GM23338 (cell line): ENCODE data around the gene NVL. TPM values are rescaled to one million over a fixed set of nuclear protein-coding genes. Genes with fewer than 3 reads are reported as not detected.

Experiments used
- ATAC-seq: fragments of 200-7000 bp; cut with Tn5 transposase; 3 replicates; pipeline ENCODE4 v1.9.1; 2020
- DNase-seq: peaks from one replicate; pipeline ENCODE4 v3.0.0-alpha.2; 2015; ENCODE audit warnings: low spot score
- H2AFZ ChIP-seq: fragments of 200-600 bp; sonication (generic); 2 replicates; pipeline ENCODE4 v1.8.0; 2016; ENCODE audit warnings: antibody characterized with exemption, mild to moderate bottlenecking, moderate library complexity
- H3F3A ChIP-seq: fragments of 200-600 bp; sonication (generic); replicated peaks from 2 replicates; pipeline ENCODE4 v1.8.0; 2017; ENCODE audit warnings: antibody characterized with exemption, mixed run types, low read depth
- H3K27ac ChIP-seq: fragments of 200-600 bp; sonication (generic); 2 replicates; pipeline ENCODE4 v1.6.1; 2016; ENCODE audit warnings: low read depth
- H3K27me3 ChIP-seq: fragments of 200-600 bp; sonication (generic); 2 replicates; pipeline ENCODE4 v1.8.0; 2016; ENCODE audit warnings: mild to moderate bottlenecking, mixed run types, moderate library complexity; ENCODE audit not compliant: insufficient read depth
- H3K36me3 ChIP-seq: fragments of 200-600 bp; sonication (generic); 2 replicates; pipeline ENCODE4 v1.8.0; 2016; ENCODE audit warnings: mild to moderate bottlenecking; ENCODE audit not compliant: insufficient read depth
- H3K4me1 ChIP-seq: fragments of 200-600 bp; sonication (generic); 2 replicates; pipeline ENCODE4 v1.8.0; 2016; ENCODE audit warnings: mild to moderate bottlenecking, moderate library complexity; ENCODE audit not compliant: insufficient read depth
- H3K4me2 ChIP-seq: fragments of 200-600 bp; sonication (generic); 2 replicates; pipeline ENCODE4 v1.7.1; 2017; ENCODE audit warnings: mixed run types
- H3K4me3 ChIP-seq: fragments of 200-600 bp; sonication (generic); 2 replicates; pipeline ENCODE4 v1.6.1; 2016; ENCODE audit warnings: mixed run types
- H3K79me2 ChIP-seq: fragments of 200-600 bp; sonication (generic); replicated peaks from 2 replicates; pipeline ENCODE4 v1.8.0; 2017; ENCODE audit warnings: mild to moderate bottlenecking; ENCODE audit not compliant: insufficient read depth
- H3K9me2 ChIP-seq: fragments of 200-600 bp; sonication (generic); 2 replicates; pipeline ENCODE4 v1.8.0; 2017; ENCODE audit not compliant: insufficient read depth
- H4K20me1 ChIP-seq: fragments of 200-600 bp; sonication (generic); replicated peaks from 2 replicates; pipeline ENCODE4 v1.8.0; 2017; ENCODE audit warnings: mild to moderate bottlenecking; ENCODE audit not compliant: insufficient read depth
- H3K27ac Mint-ChIP-seq: 2 replicates; pipeline ENCODE4 v1.8.0; 2020; ENCODE audit warnings: inconsistent platforms, mild to moderate bottlenecking, moderate library complexity, mixed read lengths
- H3K27me3 Mint-ChIP-seq: 3 replicates; pipeline ENCODE4 v1.8.0; 2022; ENCODE audit warnings: low read depth, mild to moderate bottlenecking, moderate library complexity, mixed read lengths, inconsistent platforms; ENCODE audit not compliant: insufficient read depth, poor library complexity
- H3K36me3 Mint-ChIP-seq: 3 replicates; pipeline ENCODE4 v1.8.0; 2021; ENCODE audit warnings: low read depth, mild to moderate bottlenecking, inconsistent platforms, moderate library complexity, mixed read lengths
- H3K4me1 Mint-ChIP-seq: 3 replicates; pipeline ENCODE4 v1.8.0; 2020; ENCODE audit warnings: mild to moderate bottlenecking, inconsistent platforms, mixed read lengths
- H3K4me3 Mint-ChIP-seq: 3 replicates; pipeline ENCODE4 v1.8.0; 2021; ENCODE audit warnings: moderate library complexity, mild to moderate bottlenecking, inconsistent platforms, mixed read lengths
- H3K9me3 Mint-ChIP-seq: 3 replicates; pipeline ENCODE4 v1.8.0; 2020; ENCODE audit warnings: moderate library complexity, mild to moderate bottlenecking, inconsistent platforms, mixed read lengths
- ETS1 ChIP-seq: IDR thresholded peaks from 2 replicates; pipeline ENCODE4 v1.6.1; 2016; ENCODE audit warnings: antibody characterized with exemption
- EZH2 ChIP-seq: fragments of 200-600 bp; sonication (generic); IDR thresholded peaks from one replicate; pipeline ENCODE4 v1.8.0; 2017; ENCODE audit warnings: antibody characterized with exemption, mild to moderate bottlenecking, low read depth; ENCODE audit not compliant: unreplicated experiment
- NANOG ChIP-seq: IDR thresholded peaks from 2 replicates; pipeline ENCODE4 v1.6.1; 2016; ENCODE audit warnings: antibody characterized with exemption, borderline replicate concordance
- POLR2AphosphoS5 ChIP-seq: IDR thresholded peaks from 2 replicates; pipeline ENCODE4 v1.6.1; 2016; ENCODE audit warnings: antibody characterized with exemption, low read depth
- REST ChIP-seq: IDR thresholded peaks from one replicate; pipeline ENCODE4 v1.6.1; 2018; ENCODE audit warnings: antibody characterized with exemption; ENCODE audit not compliant: unreplicated experiment
- ZNF331 ChIP-seq: fragments of 250-450 bp; sonication (Bioruptor Pico); IDR thresholded peaks from 2 replicates; pipeline ENCODE4 v1.5.0; 2020; ENCODE audit warnings: low read depth, mild to moderate bottlenecking, moderate library complexity
- polyA plus RNA-seq: library from polyadenylated mRNA; unstranded; fragments of >200 nt; fragmentation: Nextera tagmentation; extraction: Ambion mirVana; gene quantifications from 2 replicates; pipeline ENCODE4 v1.2.1, GENCODE V29; 2016
- total RNA-seq: library from RNA; depleted of rRNA; stranded (reverse); fragments of >200 nt; shearing (Covaris generic); gene quantifications from 2 replicates; pipeline ENCODE4 v1.2.3, GENCODE V29; 2014
- TF ChIP-seq, protein P1 (sequence below): fragments of 250-450 bp; sonication (Bioruptor Pico); IDR thresholded peaks from 2 replicates; pipeline ENCODE4 v1.5.0; 2020; ENCODE audit warnings: mild to moderate bottlenecking, moderate library complexity
- TF ChIP-seq, protein P2 (sequence below), 2 experiments: fragments of 200-600 bp in 1 of 2; sonication (generic) in 1 of 2; conservative IDR thresholded peaks; 2 replicates each; pipeline versions ENCODE4 v1.5.1 to v1.6.1; 2016 to 2017; ENCODE audit warnings: antibody characterized with exemption in 2 of 2, low read depth in 2 of 2, mild to moderate bottlenecking in 2 of 2, moderate library complexity in 1 of 2

The NVL gene
- total and polyA plus RNA-seq, 2 experiments from 2014 or later, result 44.4 to 71.7 TPM

GRCh38 chr1:224273641-224274040 is 56.3 kb downstream of the NVL start:
- Histone ChIP-seq H3K27ac (no peak overlapping the region), H3F3A (no peaks in the 10 kb centered on the region), H3K4me2 (no peak overlapping the region), H3K4me3 (no peak overlapping the region), H3K27me3 (no peaks in the 10 kb centered on the region), H3K9me2 (no peaks in the 10 kb centered on the region), H3K36me3 (peaks cover 12% of the 10 kb centered on the region; the same call in 1 of the 2 replicates), H3K4me1 (no peaks in the 10 kb centered on the region), H4K20me1 (no peaks in the 10 kb centered on the region), H3K79me2 (no peaks in the 10 kb centered on the region), H2AFZ (no peak overlapping the region)
- no peak for DNase-seq
- Mint-ChIP-seq H3K36me3 (peaks cover 45% of the 10 kb centered on the region), H3K27ac (no peak overlapping the region; the same call in 1 of the 2 replicates), H3K4me3 (no peak overlapping the region), H3K4me1 (no peaks in the 10 kb centered on the region), H3K27me3 (peaks cover 2% of the 10 kb centered on the region), H3K9me3 (no peaks in the 10 kb centered on the region)
- no peak for ATAC-seq
- no peak for TF ChIP-seq EZH2
- TF ChIP-seq POLR2AphosphoS5, result no peak
- TF ChIP-seq NANOG, result no peak
- TF ChIP-seq REST, result no peak

DNA sequence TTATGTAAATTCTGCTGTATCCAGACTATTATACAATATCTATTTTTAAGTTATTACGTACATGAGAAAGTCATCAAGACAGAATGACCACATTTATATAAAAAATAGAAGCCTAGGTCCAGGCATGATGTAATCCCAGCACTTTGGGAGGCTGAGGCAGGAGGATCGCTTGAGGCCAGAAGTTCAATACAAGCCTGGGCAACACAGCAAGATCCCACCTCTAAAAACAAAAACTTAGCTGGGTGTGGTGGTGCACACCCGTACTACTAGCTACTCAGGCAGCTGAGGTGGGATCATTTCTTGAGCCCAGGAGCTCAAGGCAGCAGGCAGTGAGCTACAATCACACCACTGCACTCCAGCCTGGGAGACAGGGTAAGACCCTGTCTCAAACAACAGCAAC is 58.9 kb downstream of the NVL start:
- no peak overlapping the region for H2AFZ ChIP-seq
- TF ChIP-seq NANOG, result no peak
- TF ChIP-seq POLR2AphosphoS5, result no peak
- TF ChIP-seq, protein P1, sequence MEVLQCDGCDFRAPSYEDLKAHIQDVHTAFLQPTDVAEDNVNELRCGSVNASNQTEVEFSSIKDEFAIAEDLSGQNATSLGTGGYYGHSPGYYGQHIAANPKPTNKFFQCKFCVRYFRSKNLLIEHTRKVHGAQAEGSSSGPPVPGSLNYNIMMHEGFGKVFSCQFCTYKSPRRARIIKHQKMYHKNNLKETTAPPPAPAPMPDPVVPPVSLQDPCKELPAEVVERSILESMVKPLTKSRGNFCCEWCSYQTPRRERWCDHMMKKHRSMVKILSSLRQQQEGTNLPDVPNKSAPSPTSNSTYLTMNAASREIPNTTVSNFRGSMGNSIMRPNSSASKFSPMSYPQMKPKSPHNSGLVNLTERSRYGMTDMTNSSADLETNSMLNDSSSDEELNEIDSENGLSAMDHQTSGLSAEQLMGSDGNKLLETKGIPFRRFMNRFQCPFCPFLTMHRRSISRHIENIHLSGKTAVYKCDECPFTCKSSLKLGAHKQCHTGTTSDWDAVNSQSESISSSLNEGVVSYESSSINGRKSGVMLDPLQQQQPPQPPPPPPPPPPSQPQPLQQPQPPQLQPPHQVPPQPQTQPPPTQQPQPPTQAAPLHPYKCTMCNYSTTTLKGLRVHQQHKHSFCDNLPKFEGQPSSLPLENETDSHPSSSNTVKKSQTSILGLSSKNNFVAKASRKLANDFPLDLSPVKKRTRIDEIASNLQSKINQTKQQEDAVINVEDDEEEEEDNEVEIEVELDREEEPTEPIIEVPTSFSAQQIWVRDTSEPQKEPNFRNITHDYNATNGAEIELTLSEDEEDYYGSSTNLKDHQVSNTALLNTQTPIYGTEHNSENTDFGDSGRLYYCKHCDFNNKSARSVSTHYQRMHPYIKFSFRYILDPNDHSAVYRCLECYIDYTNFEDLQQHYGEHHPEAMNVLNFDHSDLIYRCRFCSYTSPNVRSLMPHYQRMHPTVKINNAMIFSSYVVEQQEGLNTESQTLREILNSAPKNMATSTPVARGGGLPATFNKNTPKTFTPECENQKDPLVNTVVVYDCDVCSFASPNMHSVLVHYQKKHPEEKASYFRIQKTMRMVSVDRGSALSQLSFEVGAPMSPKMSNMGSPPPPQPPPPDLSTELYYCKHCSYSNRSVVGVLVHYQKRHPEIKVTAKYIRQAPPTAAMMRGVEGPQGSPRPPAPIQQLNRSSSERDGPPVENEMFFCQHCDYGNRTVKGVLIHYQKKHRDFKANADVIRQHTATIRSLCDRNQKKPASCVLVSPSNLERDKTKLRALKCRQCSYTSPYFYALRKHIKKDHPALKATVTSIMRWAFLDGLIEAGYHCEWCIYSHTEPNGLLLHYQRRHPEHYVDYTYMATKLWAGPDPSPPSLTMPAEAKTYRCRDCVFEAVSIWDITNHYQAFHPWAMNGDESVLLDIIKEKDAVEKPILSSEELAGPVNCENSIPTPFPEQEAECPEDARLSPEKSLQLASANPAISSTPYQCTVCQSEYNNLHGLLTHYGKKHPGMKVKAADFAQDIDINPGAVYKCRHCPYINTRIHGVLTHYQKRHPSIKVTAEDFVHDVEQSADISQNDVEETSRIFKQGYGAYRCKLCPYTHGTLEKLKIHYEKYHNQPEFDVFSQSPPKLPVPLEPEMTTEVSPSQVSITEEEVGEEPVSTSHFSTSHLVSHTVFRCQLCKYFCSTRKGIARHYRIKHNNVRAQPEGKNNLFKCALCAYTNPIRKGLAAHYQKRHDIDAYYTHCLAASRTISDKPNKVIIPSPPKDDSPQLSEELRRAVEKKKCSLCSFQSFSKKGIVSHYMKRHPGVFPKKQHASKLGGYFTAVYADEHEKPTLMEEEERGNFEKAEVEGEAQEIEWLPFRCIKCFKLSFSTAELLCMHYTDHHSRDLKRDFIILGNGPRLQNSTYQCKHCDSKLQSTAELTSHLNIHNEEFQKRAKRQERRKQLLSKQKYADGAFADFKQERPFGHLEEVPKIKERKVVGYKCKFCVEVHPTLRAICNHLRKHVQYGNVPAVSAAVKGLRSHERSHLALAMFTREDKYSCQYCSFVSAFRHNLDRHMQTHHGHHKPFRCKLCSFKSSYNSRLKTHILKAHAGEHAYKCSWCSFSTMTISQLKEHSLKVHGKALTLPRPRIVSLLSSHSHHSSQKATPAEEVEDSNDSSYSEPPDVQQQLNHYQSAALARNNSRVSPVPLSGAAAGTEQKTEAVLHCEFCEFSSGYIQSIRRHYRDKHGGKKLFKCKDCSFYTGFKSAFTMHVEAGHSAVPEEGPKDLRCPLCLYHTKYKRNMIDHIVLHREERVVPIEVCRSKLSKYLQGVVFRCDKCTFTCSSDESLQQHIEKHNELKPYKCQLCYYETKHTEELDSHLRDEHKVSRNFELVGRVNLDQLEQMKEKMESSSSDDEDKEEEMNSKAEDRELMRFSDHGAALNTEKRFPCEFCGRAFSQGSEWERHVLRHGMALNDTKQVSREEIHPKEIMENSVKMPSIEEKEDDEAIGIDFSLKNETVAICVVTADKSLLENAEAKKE (CRISPR knock-in tag), result no peak
- TF ChIP-seq ZNF331 (CRISPR knock-in tag), result no peak
- TF ChIP-seq, protein P2, sequence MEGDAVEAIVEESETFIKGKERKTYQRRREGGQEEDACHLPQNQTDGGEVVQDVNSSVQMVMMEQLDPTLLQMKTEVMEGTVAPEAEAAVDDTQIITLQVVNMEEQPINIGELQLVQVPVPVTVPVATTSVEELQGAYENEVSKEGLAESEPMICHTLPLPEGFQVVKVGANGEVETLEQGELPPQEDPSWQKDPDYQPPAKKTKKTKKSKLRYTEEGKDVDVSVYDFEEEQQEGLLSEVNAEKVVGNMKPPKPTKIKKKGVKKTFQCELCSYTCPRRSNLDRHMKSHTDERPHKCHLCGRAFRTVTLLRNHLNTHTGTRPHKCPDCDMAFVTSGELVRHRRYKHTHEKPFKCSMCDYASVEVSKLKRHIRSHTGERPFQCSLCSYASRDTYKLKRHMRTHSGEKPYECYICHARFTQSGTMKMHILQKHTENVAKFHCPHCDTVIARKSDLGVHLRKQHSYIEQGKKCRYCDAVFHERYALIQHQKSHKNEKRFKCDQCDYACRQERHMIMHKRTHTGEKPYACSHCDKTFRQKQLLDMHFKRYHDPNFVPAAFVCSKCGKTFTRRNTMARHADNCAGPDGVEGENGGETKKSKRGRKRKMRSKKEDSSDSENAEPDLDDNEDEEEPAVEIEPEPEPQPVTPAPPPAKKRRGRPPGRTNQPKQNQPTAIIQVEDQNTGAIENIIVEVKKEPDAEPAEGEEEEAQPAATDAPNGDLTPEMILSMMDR (conservative IDR thresholded peaks at IDR 0.05; ENCODE audit: low read depth in 2 of 2), result no peak
- TF ChIP-seq ETS1, result no peak

More for the DNA sequence above, 58.9 kb downstream of the NVL start:
- Mint-ChIP-seq H3K9me3 (no peaks in the 10 kb centered on the region), H3K4me1 (no peaks in the 10 kb centered on the region), H3K36me3 (peaks cover 49% of the 10 kb centered on the region), H3K27me3 (peaks cover 2% of the 10 kb centered on the region), H3K4me3 (no peak overlapping the region), H3K27ac (no peak overlapping the region)
- H3K4me2 ChIP-seq, result no peak overlapping the region
- H3K27ac ChIP-seq, result peak overlapping the region; percentile 18; the same call in 1 of the 2 replicates
- H3K27me3 ChIP-seq, result no peaks in the 10 kb centered on the region
- no peak overlapping the region for H3K4me3 ChIP-seq
- no peaks in the 10 kb centered on the region for H3K9me2 ChIP-seq
- no peaks in the 10 kb centered on the region for H3F3A ChIP-seq
- H3K36me3 ChIP-seq, result peaks cover 12% of the 10 kb centered on the region; the same call in 1 of the 2 replicates
- no peak for ATAC-seq
- no peaks in the 10 kb centered on the region for H3K79me2 ChIP-seq
- no peaks in the 10 kb centered on the region for H4K20me1 ChIP-seq
- DNase-seq, result no peak
- no peaks in the 10 kb centered on the region for H3K4me1 ChIP-seq
